ENCODE results near the gene RALGPS1.

Gene RALGPS1

DNA sequence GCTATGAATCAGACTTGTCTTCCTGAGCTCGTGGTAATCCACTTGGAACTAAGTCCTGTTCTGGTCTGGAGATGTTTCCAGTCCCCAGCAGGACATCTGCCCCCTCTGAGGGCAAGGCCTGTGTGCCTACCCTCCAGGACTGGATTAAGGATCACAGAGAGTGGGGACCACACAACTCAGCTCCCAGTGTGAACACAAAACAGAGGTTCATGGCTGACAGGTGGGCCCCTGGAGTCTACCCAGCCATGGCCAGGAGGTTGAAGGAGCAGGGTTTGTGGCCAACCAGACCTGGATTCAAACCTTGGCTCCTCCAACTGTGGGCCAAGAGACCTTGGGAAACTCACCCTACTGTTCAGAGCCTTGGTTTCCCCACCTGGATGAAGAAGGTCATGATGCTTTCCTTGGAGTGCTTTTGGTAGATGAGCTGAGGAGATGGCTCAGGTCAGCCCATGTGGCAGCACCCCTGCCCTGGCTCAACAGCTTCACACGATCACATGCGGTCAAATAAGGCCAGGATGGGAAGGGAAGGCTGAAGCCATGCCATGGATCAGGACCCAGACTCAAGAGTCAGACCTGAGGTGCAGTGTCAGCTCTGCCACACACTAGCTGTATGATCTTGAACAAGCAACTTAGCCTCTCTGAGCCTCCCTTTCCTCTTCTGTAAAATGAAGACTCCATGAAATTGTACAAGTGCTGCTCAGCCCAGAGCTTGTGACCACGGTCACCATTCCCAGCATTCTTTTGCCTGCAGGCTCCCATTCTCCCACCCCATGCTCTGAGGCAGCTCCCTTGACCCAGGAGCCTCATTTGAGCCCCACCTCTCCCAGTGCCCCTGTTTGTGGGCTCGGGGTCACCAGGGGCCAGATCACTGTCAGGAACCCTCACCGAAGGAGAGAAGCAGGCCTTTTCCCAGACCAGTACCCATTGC is 235.1 kb downstream of the RALGPS1 start:
- no peak overlapping the region for H3K4me3 ChIP-seq (ENCODE audit: insufficient read depth, low read depth, low read length)
- H3K9me3 ChIP-seq (ENCODE audit: control insufficient read depth, low read length): no peaks in the 10 kb centered on the region
- no peaks in the 10 kb centered on the region for H3K36me3 ChIP-seq (ENCODE audit: control insufficient read depth, insufficient read depth, low read length)
- H3K27me3 ChIP-seq (ENCODE audit: control insufficient read depth, insufficient read depth, low read length, poor library complexity, severe bottlenecking): no peaks in the 10 kb centered on the region
- H3K27ac ChIP-seq (ENCODE audit: insufficient read depth, low read depth, low read length, poor library complexity, severe bottlenecking): no peak overlapping the region
- 90 to 93% methylated on average over 6 of the region's 6 CpGs for WGBS, 2 experiments
- no peaks in the 10 kb centered on the region for H3K4me1 ChIP-seq (ENCODE audit: control insufficient read depth, insufficient read depth, low read length)

DNA sequence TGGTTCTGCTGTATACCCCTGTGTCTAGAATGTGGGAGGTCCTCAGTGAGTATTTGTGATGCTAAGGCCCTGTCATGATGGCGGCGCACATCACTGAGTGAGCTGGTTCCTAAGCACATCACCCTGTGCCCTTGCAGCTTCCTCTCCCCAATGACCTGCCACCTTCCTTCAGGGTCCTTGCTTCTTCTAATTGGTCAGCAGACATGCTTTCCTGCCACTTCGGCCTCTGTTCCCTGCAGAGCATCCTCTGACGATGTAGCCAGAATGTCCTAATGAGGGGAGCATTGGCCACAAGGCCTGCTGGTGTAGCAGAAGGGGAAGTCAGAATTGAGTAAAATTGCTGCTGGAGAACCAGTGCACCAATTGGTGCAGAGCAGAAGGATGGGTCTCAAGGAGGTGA is 238.9 kb downstream of the RALGPS1 start:
- Histone ChIP-seq H3K9me3 (ENCODE audit: control insufficient read depth, low read length) (no peaks in the 10 kb centered on the region), H3K27ac (ENCODE audit: insufficient read depth, low read depth, low read length, poor library complexity, severe bottlenecking) (no peak overlapping the region), H3K36me3 (ENCODE audit: control insufficient read depth, insufficient read depth, low read length) (no peaks in the 10 kb centered on the region), H3K27me3 (ENCODE audit: control insufficient read depth, insufficient read depth, low read length, poor library complexity, severe bottlenecking) (no peaks in the 10 kb centered on the region), H3K4me3 (ENCODE audit: insufficient read depth, low read depth, low read length) (no peak overlapping the region), H3K4me1 (ENCODE audit: control insufficient read depth, insufficient read depth, low read length) (no peaks in the 10 kb centered on the region)
- WGBS, 2 experiments: 95 to 96% methylated on average over 4 of the region's 4 CpGs

- no peaks in the 10 kb centered on the region for H3K36me3 ChIP-seq (ENCODE audit: control insufficient read depth, insufficient read depth, low read length)
- no peaks in the 10 kb centered on the region for H3K27me3 ChIP-seq (ENCODE audit: control insufficient read depth, insufficient read depth, low read length, poor library complexity, severe bottlenecking)
- no peaks in the 10 kb centered on the region for H3K4me1 ChIP-seq (ENCODE audit: control insufficient read depth, insufficient read depth, low read length)
- H3K4me3 ChIP-seq (ENCODE audit: insufficient read depth, low read depth, low read length): no peak overlapping the region
- WGBS, 2 experiments: 87 to 89% methylated on average over 5 of the region's 5 CpGs
- H3K9me3 ChIP-seq (ENCODE audit: control insufficient read depth, low read length): no peaks in the 10 kb centered on the region
- no peak overlapping the region for H3K27ac ChIP-seq (ENCODE audit: insufficient read depth, low read depth, low read length, poor library complexity, severe bottlenecking)
Measured at GRCh38 chr9:127154003-127154389, 239.4 kb downstream of the RALGPS1 start.

DNA sequence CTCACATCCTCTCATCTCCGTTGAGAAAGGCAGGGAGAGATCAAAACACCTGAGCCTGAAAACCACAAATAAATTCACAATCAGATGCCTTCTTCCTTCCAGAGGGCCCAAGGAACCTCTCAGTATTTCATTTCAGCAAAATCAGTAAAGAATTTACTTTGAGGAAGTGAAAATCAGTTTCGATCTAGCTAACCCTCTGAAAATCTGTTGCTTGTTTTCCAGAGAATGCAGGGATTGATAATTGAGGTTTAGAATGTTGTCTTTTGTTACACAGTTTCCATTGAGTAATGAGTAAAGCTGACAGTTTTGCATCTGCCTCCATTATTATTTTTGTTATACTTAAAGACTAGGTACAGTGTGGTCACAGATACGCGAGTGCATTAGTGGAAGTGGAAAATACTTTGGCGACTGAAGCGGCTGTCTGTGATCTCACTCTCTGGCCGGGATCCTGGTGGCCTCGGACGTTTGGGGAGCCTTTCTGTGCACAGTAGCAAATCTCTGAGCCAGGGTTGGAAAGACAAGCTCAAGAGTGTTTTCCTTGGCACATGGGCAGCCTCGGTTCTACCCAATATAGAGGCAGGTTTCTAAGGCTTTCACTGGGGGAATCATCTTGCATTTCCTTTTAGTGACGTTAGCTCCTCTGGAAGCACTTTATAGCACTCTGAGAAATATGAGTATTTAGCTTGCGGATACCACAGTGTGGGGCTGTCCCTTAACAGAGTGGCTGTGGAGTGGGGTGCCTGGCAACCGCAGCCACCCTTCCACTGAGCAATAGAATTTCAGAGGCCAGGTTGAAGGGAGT is 240.0 kb downstream of the RALGPS1 start:
- Histone ChIP-seq H3K36me3 (ENCODE audit: control insufficient read depth, insufficient read depth, low read length) (no peaks in the 10 kb centered on the region), H3K27me3 (ENCODE audit: control insufficient read depth, insufficient read depth, low read length, poor library complexity, severe bottlenecking) (no peaks in the 10 kb centered on the region), H3K4me3 (ENCODE audit: insufficient read depth, low read depth, low read length) (no peak overlapping the region), H3K4me1 (ENCODE audit: control insufficient read depth, insufficient read depth, low read length) (no peaks in the 10 kb centered on the region), H3K27ac (ENCODE audit: insufficient read depth, low read depth, low read length, poor library complexity, severe bottlenecking) (no peak overlapping the region), H3K9me3 (ENCODE audit: control insufficient read depth, low read length) (no peaks in the 10 kb centered on the region)
- 94% methylated on average over 13 of the region's 13 CpGs for WGBS, 2 experiments

- no peak overlapping the region for H3K27ac ChIP-seq (ENCODE audit: insufficient read depth, low read depth, low read length, poor library complexity, severe bottlenecking)
- no peaks in the 10 kb centered on the region for H3K4me1 ChIP-seq (ENCODE audit: control insufficient read depth, insufficient read depth, low read length)
- no peak overlapping the region for H3K4me3 ChIP-seq (ENCODE audit: insufficient read depth, low read depth, low read length)
- 88 to 91% methylated on average over 5 of the region's 5 CpGs for WGBS, 2 experiments
- H3K36me3 ChIP-seq (ENCODE audit: control insufficient read depth, insufficient read depth, low read length): no peaks in the 10 kb centered on the region
- no peaks in the 10 kb centered on the region for H3K27me3 ChIP-seq (ENCODE audit: control insufficient read depth, insufficient read depth, low read length, poor library complexity, severe bottlenecking)
- no peaks in the 10 kb centered on the region for H3K9me3 ChIP-seq (ENCODE audit: control insufficient read depth, low read length)
Measured at GRCh38 chr9:127155314-127155960, 240.9 kb downstream of the RALGPS1 start.

- H3K27ac ChIP-seq (ENCODE audit: insufficient read depth, low read depth, low read length, poor library complexity, severe bottlenecking): no peak overlapping the region
- whole genome bisulfite sequencing, 2 experiments: 77 to 84% methylated on average over 4 of the region's 4 CpGs
- H3K27me3 ChIP-seq (ENCODE audit: control insufficient read depth, insufficient read depth, low read length, poor library complexity, severe bottlenecking): no peaks in the 10 kb centered on the region
- no peaks in the 10 kb centered on the region for H3K4me1 ChIP-seq (ENCODE audit: control insufficient read depth, insufficient read depth, low read length)
- no peak overlapping the region for H3K4me3 ChIP-seq (ENCODE audit: insufficient read depth, low read depth, low read length)
- H3K9me3 ChIP-seq (ENCODE audit: control insufficient read depth, low read length): no peaks in the 10 kb centered on the region
- no peaks in the 10 kb centered on the region for H3K36me3 ChIP-seq (ENCODE audit: control insufficient read depth, insufficient read depth, low read length)
Measured at GRCh38 chr9:127158786-127159324, 244.3 kb downstream of the RALGPS1 start.

GRCh38 chr9:127159325-127159801 is 244.8 kb downstream of the RALGPS1 start:
- WGBS, 2 experiments: 15 to 23% methylated on average over 5 of the region's 5 CpGs
- H3K4me1 ChIP-seq (ENCODE audit: control insufficient read depth, insufficient read depth, low read length): no peaks in the 10 kb centered on the region
- H3K4me3 ChIP-seq (ENCODE audit: insufficient read depth, low read depth, low read length): no peak overlapping the region
- no peak overlapping the region for H3K27ac ChIP-seq (ENCODE audit: insufficient read depth, low read depth, low read length, poor library complexity, severe bottlenecking)
- H3K9me3 ChIP-seq (ENCODE audit: control insufficient read depth, low read length): no peaks in the 10 kb centered on the region
- no peaks in the 10 kb centered on the region for H3K27me3 ChIP-seq (ENCODE audit: control insufficient read depth, insufficient read depth, low read length, poor library complexity, severe bottlenecking)
- no peaks in the 10 kb centered on the region for H3K36me3 ChIP-seq (ENCODE audit: control insufficient read depth, insufficient read depth, low read length)

- Histone ChIP-seq H3K4me1 (ENCODE audit: control insufficient read depth, insufficient read depth, low read length) (peaks cover 3% of the 10 kb centered on the region), H3K27me3 (ENCODE audit: control insufficient read depth, insufficient read depth, low read length, poor library complexity, severe bottlenecking) (no peaks in the 10 kb centered on the region), H3K36me3 (ENCODE audit: control insufficient read depth, insufficient read depth, low read length) (no peaks in the 10 kb centered on the region), H3K9me3 (ENCODE audit: control insufficient read depth, low read length) (no peaks in the 10 kb centered on the region), H3K4me3 (ENCODE audit: insufficient read depth, low read depth, low read length) (no peak overlapping the region), H3K27ac (ENCODE audit: insufficient read depth, low read depth, low read length, poor library complexity, severe bottlenecking) (no peak overlapping the region)
- WGBS, 2 experiments: 84 to 87% methylated on average over 10 of the region's 10 CpGs
Measured at GRCh38 chr9:127159949-127160610, 245.5 kb downstream of the RALGPS1 start.

DNA sequence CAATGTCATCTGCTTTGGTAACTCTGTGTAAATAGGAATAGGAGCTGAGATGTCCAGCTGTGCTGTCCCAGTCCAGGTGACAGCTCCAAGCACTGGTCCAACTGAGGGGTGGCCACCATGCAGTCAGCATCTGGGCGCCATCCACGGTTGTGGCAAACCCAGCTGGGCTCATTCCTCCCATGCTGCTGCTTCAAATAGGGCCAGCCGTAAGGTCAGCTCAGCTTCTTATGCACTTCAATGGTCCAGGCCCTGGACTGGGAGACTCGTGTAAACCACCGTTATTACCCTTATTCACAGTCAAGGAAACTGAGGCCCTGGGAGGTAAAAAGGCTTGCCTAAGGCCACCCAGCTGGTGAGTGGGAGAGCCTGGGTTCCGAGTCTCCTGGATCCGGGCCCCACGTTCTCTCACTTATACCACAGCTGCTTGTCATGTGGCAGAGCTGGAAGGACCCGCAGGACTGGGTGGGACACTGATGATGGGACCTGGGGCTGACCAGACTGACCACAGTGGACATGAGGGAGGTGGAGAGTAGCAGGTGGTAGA is 246.6 kb downstream of the RALGPS1 start:
- no peaks in the 10 kb centered on the region for H3K36me3 ChIP-seq (ENCODE audit: control insufficient read depth, insufficient read depth, low read length)
- no peak overlapping the region for H3K27ac ChIP-seq (ENCODE audit: insufficient read depth, low read depth, low read length, poor library complexity, severe bottlenecking)
- no peaks in the 10 kb centered on the region for H3K27me3 ChIP-seq (ENCODE audit: control insufficient read depth, insufficient read depth, low read length, poor library complexity, severe bottlenecking)
- H3K4me1 ChIP-seq (ENCODE audit: control insufficient read depth, insufficient read depth, low read length): peaks cover 6% of the 10 kb centered on the region
- WGBS, 2 experiments: 95 to 99% methylated on average over 9 of the region's 9 CpGs
- no peaks in the 10 kb centered on the region for H3K9me3 ChIP-seq (ENCODE audit: control insufficient read depth, low read length)
- H3K4me3 ChIP-seq (ENCODE audit: insufficient read depth, low read depth, low read length): no peak overlapping the region
